Naive thymus-derived CD8-positive, alpha-beta T cell (primary cell): ENCODE data around the gene HDAC10. TPM values are rescaled to one million over a fixed set of nuclear protein-coding genes. Genes with fewer than 3 reads are reported as not detected.

Source experiments
- polyA plus RNA-seq, 3 donors: library from polyadenylated mRNA; unstranded; fragments of 300-500 nt; fragmentation: Illumina TruSeq; gene quantifications; one replicate each; pipeline ENCODE4 v1.2.3, GENCODE V29; 2021
- total RNA-seq, 8 experiments: library from RNA in 2 of 8; stranded (reverse) in 2 of 8; gene quantifications; one replicate each; pipeline ENCODE4 v1.2.3 and lab custom pipeline; 2021 to 2026

HDAC10 gene
- total and polyA plus RNA-seq, 5 experiments from 2014 or later: 5.4 to 114 (median 7.8) TPM

Other genes starting within 250 kb of the HDAC10 start
- gene IL17REL, start 238.5 kb downstream of the HDAC10 start, total RNA-seq: not detected
- not detected for gene IL17REL, start 238.5 kb downstream of the HDAC10 start, polyA plus RNA-seq
- gene TTLL8, start 193.0 kb downstream of the HDAC10 start, total RNA-seq: not detected
- gene TTLL8, start 193.0 kb downstream of the HDAC10 start, polyA plus RNA-seq: not detected
- under 1 TPM; 0.16 to 0.36 TPM for gene MLC1, start 165.8 kb downstream of the HDAC10 start, total RNA-seq
- 1 to 10 TPM in 1 of 3 donors, under 1 TPM in 2; 0.12 to 1.8 (median 0.34) TPM for gene MLC1, start 165.8 kb downstream of the HDAC10 start, polyA plus RNA-seq
- gene MOV10L1, start 161.3 kb downstream of the HDAC10 start, total RNA-seq: not detected
- gene MOV10L1, start 161.3 kb downstream of the HDAC10 start, polyA plus RNA-seq: not detected
- gene PANX2, start 80.5 kb downstream of the HDAC10 start, total RNA-seq: under 1 TPM; 0.25 to 0.26 TPM
- gene PANX2, start 80.5 kb downstream of the HDAC10 start, polyA plus RNA-seq: not detected
- 100 to 1,000 TPM; 103 to 113 TPM for gene TRABD, start 65.4 kb downstream of the HDAC10 start, total RNA-seq
- 10 to 100 TPM; 28.7 to 46.7 (median 31.2) TPM for gene TRABD, start 65.4 kb downstream of the HDAC10 start, polyA plus RNA-seq
- gene SELENOO, start 50.3 kb downstream of the HDAC10 start, total RNA-seq: 10 to 100 TPM; 40.3 to 42.4 TPM
- 1 to 10 TPM; 3.1 to 8.8 (median 5.2) TPM for gene SELENOO, start 50.3 kb downstream of the HDAC10 start, polyA plus RNA-seq
- 100 to 1,000 TPM; 153 to 156 TPM for gene TUBGCP6, start 6.2 kb downstream of the HDAC10 start, total RNA-seq
- 10 to 100 TPM in 2 of 3 donors, 1 to 10 TPM in 1; 9.3 to 25.2 (median 17.3) TPM for gene TUBGCP6, start 6.2 kb downstream of the HDAC10 start, polyA plus RNA-seq
- 1 to 10 TPM; 2.1 to 2.9 TPM for gene MAPK12, start 10.4 kb upstream of the HDAC10 start, total RNA-seq
- gene MAPK12, start 10.4 kb upstream of the HDAC10 start, polyA plus RNA-seq: under 1 TPM in 2 of 3 donors, not detected in 1; 0.02 to 0.03 TPM
- gene MAPK11, start 19.1 kb upstream of the HDAC10 start, total RNA-seq: 1 to 10 TPM in 1 of 2 experiments, under 1 TPM in 1; 0.86 to 1.2 TPM
- under 1 TPM; 0.13 to 0.24 (median 0.16) TPM for gene MAPK11, start 19.1 kb upstream of the HDAC10 start, polyA plus RNA-seq
- gene PLXNB2, start 56.4 kb upstream of the HDAC10 start, total RNA-seq: 10 to 100 TPM; 14.3 to 16.7 TPM
- 1 to 10 TPM in 2 of 3 donors, under 1 TPM in 1; 0.72 to 4.1 (median 1.1) TPM for gene PLXNB2, start 56.4 kb upstream of the HDAC10 start, polyA plus RNA-seq
- gene DENND6B, start 75.7 kb upstream of the HDAC10 start, total RNA-seq: 1 to 10 TPM; 7.0 to 9.1 TPM
- 1 to 10 TPM in 2 of 3 donors, under 1 TPM in 1; 0.53 to 1.1 (median 1.0) TPM for gene DENND6B, start 75.7 kb upstream of the HDAC10 start, polyA plus RNA-seq
- 100 to 1,000 TPM in 1 of 2 experiments, 10 to 100 TPM in 1; 93.3 to 104 TPM for gene PPP6R2, start 92.1 kb upstream of the HDAC10 start, total RNA-seq
- 10 to 100 TPM; 13.3 to 29.1 (median 17.0) TPM for gene PPP6R2, start 92.1 kb upstream of the HDAC10 start, polyA plus RNA-seq
- 100 to 1,000 TPM; 221 to 222 TPM for gene SBF1, start 223.8 kb upstream of the HDAC10 start, total RNA-seq
- 10 to 100 TPM; 17.1 to 37.4 (median 17.6) TPM for gene SBF1, start 223.8 kb upstream of the HDAC10 start, polyA plus RNA-seq
- gene ADM2, start 230.3 kb upstream of the HDAC10 start, total RNA-seq: 1 to 10 TPM; 7.7 to 8.2 TPM
- under 1 TPM; 0.08 to 0.52 (median 0.21) TPM for gene ADM2, start 230.3 kb upstream of the HDAC10 start, polyA plus RNA-seq
- under 1 TPM in 1 of 2 experiments, not detected in 1; 0.52 TPM for gene MIOX, start 235.6 kb upstream of the HDAC10 start, total RNA-seq
- under 1 TPM in 1 of 3 donors, not detected in 2; 0.39 TPM for gene MIOX, start 235.6 kb upstream of the HDAC10 start, polyA plus RNA-seq